C4-2B (cell line): ENCODE measurements around the gene KCNK4.

Experiments used
- H3K27ac ChIP-seq: fragments of 450-650 bp; 2 replicates; pipeline ENCODE4 v1.5.1; 2017
- CTCF ChIP-seq: fragments of 450-650 bp; conservative IDR thresholded peaks from 2 replicates; pipeline ENCODE4 v1.5.1; 2017; ENCODE audit warnings: mild to moderate bottlenecking
- ZFX ChIP-seq: fragments of 450-650 bp; IDR thresholded peaks from 2 replicates; pipeline ENCODE4 v1.6.1; 2017

The KCNK4 gene

DNA sequence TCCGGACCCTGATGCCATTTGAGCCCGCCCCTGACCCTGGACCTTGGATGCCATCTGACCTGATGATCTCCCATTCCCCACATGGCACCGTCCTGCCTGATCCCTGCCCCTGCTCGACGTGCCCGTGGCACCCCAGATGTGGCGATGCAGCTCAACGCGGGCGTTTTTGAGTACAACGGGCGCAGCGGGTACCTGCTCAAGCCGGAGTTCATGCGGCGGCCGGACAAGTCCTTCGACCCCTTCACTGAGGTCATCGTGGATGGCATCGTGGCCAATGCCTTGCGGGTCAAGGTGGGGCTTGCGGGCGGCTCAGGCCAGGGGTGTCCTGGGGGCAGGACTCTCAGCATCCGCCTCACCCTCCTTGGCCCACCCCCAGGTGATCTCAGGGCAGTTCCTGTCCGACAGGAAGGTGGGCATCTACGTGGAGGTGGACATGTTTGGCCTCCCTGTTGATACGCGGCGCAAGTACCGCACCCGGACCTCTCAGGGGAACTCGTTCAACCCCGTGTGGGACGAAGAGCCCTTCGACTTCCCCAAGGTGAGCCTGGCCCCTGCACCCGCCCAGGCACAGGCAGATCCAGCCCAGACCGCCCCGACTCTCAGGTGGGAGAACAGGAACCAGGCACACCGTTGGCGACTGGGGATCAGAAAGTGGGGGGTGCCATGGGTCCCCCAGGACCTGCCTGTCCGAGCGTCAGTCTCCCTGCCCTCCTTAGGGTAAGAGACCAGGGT lies 28.7 kb upstream of the KCNK4 start:
- no peak for TF ChIP-seq CTCF
- no peak for TF ChIP-seq ZFX
- H3K27ac ChIP-seq = no peak overlapping the region

DNA sequence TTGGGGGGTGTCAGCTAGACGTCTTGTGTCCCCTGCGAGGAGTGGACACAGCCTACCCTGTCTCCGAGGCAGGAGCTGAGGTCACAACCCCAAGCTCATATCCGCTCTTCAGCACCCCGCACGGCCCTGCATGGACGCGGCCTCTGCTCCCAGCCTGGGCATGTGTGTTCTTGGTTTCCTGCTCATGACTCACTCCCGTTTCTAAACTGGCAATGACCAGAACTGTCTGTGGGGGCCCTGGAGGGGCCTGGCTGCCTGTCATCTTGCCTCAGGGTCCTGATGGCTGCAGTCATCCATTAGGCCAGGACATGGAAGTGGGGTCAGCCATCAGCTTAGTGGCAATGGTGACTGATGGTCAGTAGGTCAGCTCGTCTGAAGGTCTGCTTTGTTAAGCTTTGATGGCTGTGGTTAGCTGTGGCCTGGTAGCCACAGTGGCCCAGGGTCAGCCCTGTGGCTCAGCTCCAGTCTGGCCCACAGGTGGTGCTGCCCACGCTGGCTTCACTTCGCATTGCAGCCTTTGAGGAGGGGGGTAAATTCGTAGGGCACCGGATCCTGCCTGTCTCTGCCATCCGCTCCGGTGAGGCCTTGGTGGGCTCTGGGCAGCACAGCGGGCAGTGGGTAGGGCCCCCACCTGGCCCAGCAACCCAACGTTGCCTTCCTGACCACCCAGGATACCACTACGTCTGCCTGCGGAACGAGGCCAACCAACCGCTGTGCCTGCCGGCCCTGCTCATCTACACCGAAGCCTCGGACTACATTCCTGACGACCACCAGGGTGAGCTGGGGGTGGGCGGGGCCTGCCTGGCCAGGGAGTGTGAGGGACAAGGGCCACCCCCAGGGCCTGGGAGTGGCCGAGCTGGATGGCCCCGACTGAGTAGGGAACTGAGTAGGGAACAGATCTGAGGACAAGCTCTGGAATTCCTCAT lies 27.8 kb upstream of the KCNK4 start:
- no peak overlapping the region for H3K27ac ChIP-seq
- TF ChIP-seq CTCF = no peak
- no peak for TF ChIP-seq ZFX

DNA sequence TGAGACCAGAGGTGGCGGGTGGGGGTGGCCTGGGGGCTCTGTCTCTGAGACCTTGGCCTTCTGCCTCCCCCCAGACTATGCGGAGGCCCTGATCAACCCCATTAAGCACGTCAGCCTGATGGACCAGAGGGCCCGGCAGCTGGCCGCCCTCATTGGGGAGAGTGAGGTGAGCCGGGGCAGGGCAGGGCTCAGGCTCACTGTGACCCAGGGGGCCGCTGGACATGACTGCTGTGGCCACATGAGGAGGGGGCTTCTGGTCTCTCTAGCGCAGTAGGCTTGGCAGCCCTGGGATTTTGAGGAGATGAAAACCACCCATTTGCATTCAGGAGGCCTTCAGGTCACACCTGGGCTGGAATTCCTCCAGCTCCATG lies 27.2 kb upstream of the KCNK4 start:
- H3K27ac ChIP-seq = no peak overlapping the region
- TF ChIP-seq ZFX = no peak
- no peak for TF ChIP-seq CTCF

DNA sequence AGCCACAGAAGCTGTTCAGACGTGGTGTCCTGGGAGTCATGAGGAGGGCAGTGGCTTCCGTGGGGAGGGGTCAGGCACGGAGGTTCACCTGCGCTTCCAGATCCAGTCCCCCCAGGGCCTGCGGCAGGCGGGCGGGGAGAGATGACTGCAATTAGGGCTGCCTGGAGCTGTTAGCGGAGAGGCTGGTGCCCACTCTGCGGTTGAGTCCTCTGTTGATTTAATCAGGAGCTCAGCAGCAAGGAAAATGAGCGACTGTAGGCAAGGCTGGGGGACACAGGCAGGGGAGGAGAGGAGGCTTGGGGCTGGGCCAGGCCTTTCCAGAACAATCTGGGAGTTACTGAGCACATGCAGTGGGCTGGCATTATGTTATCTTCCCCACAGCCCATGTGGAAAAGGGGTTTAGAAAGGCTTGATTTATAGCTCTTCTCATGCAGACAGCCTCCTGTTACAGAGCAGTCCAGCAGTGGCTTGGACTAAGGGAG lies 26.7 kb upstream of the KCNK4 start:
- no peak for TF ChIP-seq CTCF
- no peak for TF ChIP-seq ZFX
- no peak overlapping the region for H3K27ac ChIP-seq

- TF ChIP-seq CTCF (no peak), ZFX (no peak)
- H3K27ac ChIP-seq = no peak overlapping the region
Measured at GRCh38 chr11:64265176-64266160, 25.6 kb upstream of the KCNK4 start.

GRCh38 chr11:64266339-64266738 lies 24.8 kb upstream of the KCNK4 start:
- TF ChIP-seq CTCF = no peak
- no peak for TF ChIP-seq ZFX
- H3K27ac ChIP-seq = no peak overlapping the region
